GM10266 (cell line): ENCODE measurements around the gene D2HGDH.
A peak's percentile ranks its signal among the peaks of the same experiment; 100 is the strongest.
"Not testable (repeated sequence)": the region's sequence is repeated elsewhere in the genome, so short reads cannot be mapped to it uniquely, and the experiment has no call there.

ENCODE experiments used
- DNase-seq: peaks from one replicate; pipeline ENCODE4 v3.0.0; 2012; ENCODE audit errors: extremely low spot score
- TF ChIP-seq, protein P1 (sequence below): IDR thresholded peaks from 2 replicates; pipeline ENCODE4 v1.5.1; 2012; ENCODE audit warnings: mild to moderate bottlenecking, low read depth; ENCODE audit not compliant: control insufficient read depth, insufficient read depth; ENCODE audit errors: missing control alignments

The D2HGDH gene

GRCh38 chr2:241797441-241798080 is 63.1 kb downstream of the D2HGDH start:
- DNase-seq = peak; percentile 9
- TF ChIP-seq, protein P1, sequence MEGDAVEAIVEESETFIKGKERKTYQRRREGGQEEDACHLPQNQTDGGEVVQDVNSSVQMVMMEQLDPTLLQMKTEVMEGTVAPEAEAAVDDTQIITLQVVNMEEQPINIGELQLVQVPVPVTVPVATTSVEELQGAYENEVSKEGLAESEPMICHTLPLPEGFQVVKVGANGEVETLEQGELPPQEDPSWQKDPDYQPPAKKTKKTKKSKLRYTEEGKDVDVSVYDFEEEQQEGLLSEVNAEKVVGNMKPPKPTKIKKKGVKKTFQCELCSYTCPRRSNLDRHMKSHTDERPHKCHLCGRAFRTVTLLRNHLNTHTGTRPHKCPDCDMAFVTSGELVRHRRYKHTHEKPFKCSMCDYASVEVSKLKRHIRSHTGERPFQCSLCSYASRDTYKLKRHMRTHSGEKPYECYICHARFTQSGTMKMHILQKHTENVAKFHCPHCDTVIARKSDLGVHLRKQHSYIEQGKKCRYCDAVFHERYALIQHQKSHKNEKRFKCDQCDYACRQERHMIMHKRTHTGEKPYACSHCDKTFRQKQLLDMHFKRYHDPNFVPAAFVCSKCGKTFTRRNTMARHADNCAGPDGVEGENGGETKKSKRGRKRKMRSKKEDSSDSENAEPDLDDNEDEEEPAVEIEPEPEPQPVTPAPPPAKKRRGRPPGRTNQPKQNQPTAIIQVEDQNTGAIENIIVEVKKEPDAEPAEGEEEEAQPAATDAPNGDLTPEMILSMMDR = no peak

DNA sequence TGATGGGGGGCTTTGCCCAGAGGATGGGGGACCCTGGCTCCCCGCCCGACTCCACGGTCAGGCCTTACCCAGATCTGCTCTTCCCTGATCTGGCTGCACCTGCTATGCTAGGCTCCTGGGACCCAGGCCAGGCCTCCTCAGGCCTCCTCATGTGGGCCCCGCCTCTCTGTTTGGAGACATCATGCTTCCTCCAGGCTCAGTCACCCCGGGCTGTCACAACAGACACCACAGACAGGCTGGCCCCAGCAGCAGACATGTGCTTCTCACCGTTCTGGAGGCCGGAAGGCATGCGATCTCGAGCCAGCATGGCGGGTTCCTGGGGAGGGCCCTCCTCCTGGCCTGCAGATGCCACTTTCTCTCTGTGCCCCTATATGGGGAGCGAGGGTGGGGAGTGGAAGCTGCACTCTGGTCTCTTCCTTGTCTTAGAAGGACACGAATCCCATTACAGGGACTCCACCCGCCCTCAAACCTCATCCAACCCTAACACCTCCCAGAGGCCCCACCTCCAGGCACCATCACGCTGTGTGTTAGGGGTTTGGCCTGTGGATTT is 63.7 kb downstream of the D2HGDH start:
- TF ChIP-seq, protein P1 = no peak
- peak; percentile 13 for DNase-seq

GRCh38 chr2:241798631-241799521 is 64.4 kb downstream of the D2HGDH start:
- TF ChIP-seq, protein P1 = no peak

DNA sequence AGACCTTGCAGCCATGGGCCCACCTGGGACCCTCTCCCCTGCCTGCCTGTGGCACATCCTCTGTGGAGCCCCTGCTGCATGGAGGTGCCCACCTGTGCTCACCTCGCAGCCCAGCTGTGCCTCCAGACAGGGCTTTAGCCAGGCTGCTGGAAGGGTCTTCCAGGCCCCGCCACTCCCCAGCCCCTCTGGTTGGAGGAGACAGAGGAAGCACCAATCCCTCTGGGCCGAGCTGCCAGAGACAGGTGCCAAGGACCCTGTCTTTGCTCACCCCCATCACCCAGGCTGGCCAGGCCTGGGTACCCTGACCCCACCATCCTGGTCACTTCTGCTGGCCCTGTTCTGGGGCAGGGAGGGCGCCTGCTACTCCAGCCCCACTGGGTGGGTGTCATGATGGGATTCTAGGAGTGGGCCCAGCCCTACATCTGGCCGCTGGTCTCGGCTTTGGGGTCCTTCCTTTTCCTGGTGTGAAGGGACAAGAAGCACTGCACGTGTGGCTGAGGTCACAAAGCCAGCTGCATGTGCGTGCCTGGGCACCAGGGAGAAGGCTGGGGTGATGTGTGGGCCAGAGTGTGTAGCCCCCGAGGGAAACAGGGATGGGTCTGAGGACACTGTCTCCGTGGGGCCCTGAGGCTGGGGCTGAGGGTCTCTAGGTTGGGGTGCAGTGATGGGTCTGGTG is 65.2 kb downstream of the D2HGDH start:
- TF ChIP-seq, protein P1 = no peak
- DNase-seq = peak; percentile 15

More at GRCh38 chr2:241798631-241799521, 64.4 kb downstream of the D2HGDH start:
- DNase-seq = peak; percentile 17

GRCh38 chr2:241800198-241800903 is 65.9 kb downstream of the D2HGDH start:
- DNase-seq = not testable (repeated sequence)

DNA sequence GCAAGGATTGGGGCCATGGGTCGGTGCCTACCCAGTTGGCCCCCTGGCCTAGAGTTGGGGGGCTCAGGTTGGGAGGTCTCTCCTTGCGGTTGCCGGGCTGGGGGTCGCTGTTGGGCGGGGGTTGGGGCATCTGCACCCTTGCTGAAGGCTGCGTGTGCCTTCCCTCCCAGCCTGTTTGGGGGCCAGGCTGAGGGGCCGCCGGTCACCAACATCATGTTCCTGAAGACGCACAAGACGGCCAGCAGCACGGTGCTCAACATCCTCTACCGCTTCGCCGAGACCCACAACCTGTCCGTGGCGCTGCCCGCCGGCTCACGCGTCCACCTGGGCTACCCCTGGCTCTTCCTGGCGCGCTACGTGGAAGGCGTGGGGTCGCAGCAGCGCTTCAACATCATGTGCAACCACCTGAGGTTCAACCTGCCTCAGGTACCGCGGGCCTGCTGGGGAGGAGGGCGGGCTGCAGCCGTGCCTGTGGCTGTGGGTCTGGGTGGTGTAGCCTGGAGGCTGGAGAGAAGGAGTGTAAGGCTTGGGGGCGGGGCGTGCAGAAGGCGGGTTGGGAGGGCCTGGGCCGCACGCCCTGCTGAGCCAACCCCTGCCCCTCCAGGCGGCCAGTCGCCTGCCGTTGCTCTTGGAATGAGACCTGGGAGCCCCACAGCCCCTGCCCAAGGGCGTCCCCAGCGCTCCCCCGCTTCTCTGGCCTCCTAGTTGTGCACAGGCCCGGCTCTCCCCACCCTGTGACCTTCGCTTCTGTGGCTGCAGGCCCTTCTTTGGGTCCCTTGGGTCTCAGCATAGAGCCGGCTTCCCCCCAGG is 67.4 kb downstream of the D2HGDH start:
- TF ChIP-seq, protein P1 = no peak
- DNase-seq = peak; percentile 30
